DND-41 (cell line): ENCODE data around the gene SLC35F4.

ENCODE experiments used
- EZH2 ChIP-seq: IDR thresholded peaks from 3 replicates; pipeline ENCODE4 v1.6.1; 2012; ENCODE audit warnings: borderline replicate concordance, low read depth, mild to moderate bottlenecking, moderate library complexity, low read length, inconsistent platforms; ENCODE audit not compliant: severe bottlenecking
- TF ChIP-seq, protein P1 (sequence below): IDR thresholded peaks from 2 replicates; pipeline ENCODE4 v1.5.1; 2012; ENCODE audit warnings: borderline replicate concordance, low read length, moderate library complexity, mild to moderate bottlenecking; ENCODE audit not compliant: poor library complexity, severe bottlenecking; ENCODE audit errors: extremely low read depth

- TF ChIP-seq, protein P1, sequence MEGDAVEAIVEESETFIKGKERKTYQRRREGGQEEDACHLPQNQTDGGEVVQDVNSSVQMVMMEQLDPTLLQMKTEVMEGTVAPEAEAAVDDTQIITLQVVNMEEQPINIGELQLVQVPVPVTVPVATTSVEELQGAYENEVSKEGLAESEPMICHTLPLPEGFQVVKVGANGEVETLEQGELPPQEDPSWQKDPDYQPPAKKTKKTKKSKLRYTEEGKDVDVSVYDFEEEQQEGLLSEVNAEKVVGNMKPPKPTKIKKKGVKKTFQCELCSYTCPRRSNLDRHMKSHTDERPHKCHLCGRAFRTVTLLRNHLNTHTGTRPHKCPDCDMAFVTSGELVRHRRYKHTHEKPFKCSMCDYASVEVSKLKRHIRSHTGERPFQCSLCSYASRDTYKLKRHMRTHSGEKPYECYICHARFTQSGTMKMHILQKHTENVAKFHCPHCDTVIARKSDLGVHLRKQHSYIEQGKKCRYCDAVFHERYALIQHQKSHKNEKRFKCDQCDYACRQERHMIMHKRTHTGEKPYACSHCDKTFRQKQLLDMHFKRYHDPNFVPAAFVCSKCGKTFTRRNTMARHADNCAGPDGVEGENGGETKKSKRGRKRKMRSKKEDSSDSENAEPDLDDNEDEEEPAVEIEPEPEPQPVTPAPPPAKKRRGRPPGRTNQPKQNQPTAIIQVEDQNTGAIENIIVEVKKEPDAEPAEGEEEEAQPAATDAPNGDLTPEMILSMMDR: no peak
- TF ChIP-seq EZH2: no peak
Measured at GRCh38 chr14:57707219-57707618, 158.7 kb downstream of the SLC35F4 start.
